NOMO-1 treated with DMSO at 0.1 percent for 48 hours (cell line): ENCODE results near the gene CEP135.
"Not testable (repeated sequence)": the region's sequence is repeated elsewhere in the genome, so short reads cannot be mapped to it uniquely, and the experiment has no call there.

ENCODE experiments used
- DNase-seq: peaks from one replicate; lab custom pipeline; 2025; ENCODE audit not compliant: unreplicated experiment; lab: John Stamatoyannopoulos, UW

The CEP135 gene

DNA sequence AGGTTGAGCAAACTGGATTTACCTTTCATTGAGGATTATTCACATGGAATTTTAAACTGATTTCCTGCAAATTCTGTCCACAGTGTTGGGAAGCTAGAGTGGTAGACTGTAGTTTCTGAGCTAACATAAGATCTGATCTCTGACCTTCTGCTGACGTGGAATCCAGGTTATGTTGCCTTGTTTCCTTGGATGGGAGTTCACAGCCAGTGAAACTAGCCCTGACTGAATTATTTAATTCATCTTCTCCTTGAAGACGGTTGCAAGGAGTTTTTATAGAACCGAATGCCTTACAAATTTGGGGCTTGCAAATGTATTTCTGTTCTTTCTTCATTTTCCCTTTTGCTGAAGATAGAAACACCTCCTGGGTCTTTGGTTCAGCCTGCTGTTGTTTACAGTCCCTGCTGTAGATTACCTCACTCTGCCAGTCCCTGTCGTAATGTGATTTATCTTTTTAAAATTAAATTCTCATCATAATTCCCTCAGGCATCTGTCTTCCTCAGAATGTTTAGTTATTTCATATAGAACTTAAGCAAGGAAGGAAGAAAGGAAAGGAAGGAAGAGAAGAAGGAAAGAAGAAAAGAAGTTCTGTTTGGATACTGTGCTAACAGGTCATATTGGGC is 113.9 kb downstream of the CEP135 start:
- DNase-seq: no peak

DNA sequence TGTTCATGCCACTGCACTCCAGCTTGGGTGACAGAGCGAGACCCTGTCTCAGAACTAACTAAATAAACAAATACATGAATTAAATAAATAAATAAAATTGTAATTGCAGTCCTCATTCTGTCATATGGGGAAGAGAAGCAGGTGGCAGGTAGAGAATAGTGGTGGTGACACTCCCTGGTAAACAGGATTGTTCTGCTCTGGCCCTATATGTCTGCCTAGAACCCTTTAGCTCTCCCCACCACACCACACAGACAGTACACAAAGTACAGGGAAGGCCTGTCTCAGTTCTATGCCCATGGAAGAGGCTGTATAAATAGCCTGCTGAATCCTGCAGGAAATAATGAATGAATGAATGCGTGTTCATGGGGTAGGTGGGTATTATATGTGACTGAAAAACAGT is 117.7 kb downstream of the CEP135 start:
- no peak for DNase-seq

DNA sequence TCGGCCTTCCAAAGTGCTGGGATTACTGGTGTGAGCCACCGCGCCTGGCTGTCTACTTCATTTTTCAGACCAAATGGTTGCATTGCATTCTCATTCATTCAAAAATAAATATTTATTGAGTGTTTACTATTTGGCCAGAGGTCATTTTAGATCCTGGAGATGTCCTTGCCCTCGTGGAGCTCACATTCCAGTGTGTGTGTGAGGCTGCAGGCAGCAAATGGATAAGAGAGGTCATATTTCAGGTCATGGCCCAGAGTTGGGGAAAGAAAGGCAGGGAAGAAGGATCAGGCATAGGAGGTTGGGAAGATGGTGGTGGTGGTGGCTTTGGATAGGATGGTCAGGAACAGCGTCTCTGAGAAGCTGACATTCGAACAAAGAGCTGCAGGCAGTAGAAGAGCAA is 119.1 kb downstream of the CEP135 start:
- no peak for DNase-seq

DNA sequence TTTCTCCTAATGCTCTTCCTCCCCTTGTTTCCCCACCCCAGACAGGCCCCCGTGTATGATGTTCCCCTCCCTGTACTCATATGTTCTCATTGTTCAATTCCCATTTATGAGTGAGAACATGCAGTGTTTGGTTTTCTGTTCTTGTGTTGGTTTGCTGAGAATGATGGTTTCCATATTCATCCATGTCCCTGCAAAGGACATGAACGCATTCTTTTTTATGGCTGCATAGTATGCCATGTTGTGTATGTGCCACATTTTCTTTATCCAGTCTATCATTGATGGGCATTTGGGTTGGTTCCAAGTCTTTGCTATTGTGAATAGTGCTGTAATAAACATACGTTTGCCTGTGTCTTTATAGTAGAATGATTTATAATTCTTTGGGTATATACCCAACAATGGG is 124.0 kb downstream of the CEP135 start:
- not testable (repeated sequence) for DNase-seq

DNA sequence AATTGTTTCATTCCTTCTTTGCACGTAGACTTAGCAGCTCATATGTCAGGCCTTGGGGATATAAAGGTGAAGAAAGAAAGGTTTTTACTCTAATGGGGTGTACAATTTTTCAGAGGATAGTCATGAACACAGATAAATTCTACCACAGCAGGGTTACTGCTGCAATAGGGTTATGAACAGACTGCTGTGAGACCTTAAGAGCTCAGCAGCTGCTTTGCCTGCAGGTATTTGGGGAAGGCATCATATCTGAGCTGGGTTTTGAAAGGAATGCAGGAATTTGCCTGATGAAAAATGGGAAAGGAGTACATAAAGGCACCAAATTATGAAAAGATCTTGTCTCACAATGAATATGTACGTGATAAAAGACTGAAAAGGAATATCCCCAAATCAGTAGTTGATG is 128.9 kb downstream of the CEP135 start:
- no peak for DNase-seq

DNA sequence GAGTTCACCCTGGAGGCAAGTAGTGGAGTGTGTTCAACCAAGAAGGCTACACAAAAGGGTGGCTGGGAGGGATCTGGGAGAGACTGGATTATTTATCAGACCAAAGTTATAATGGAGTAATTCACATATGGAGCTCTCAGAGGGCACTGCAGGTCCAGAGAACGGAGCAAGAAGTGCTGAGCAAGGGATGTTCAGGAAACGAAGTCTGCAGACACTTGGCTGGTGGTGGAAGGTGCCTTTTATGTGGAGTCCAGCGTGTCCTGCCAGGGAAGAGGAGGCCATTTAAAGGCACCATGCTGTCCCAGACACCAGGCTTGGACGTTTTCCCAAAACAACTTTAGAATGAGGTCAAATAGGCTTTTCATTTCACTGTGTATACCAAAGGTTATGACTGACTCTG is 130.1 kb downstream of the CEP135 start:
- DNase-seq: no peak

DNA sequence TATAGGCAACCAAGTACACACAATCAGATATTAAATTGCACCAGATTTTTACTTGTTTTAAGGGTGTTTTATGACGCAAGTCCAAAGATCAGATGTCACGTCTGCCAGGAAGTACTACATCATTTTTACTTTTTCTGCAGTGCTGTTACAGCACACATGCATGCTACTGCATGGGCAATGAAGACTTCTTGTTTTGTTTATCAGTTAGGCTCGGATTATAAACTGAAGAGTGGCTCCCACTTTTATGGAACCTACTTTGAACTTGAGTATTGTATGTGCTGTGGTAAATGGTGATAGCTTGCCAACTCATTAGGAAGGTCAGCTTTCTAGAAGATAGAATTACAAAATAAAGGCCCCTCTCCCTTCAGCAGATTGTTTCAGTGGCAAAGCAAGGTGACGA is 131.6 kb downstream of the CEP135 start:
- DNase-seq: no peak

DNA sequence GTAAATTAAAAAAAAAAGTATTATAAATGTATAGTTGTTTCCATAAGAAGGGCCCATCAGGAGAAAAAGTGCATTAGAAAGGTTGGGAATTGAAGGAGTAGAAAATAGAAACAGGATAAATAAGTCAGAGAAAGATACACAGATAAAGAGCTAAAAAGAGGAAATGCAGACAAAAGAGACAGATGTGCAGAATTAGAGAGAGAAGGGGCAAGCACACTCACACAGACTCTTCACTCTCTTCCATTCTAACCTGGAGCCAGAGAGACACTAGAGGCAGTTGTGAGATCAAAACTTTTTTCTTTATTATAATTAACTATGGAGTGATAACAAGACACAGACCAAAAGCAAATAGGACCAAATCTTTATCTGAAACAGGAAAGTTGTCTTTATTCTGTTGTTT is 134.1 kb downstream of the CEP135 start:
- DNase-seq: no peak
